Islet precursor cell (in vitro differentiated cells): ENCODE measurements around the gene MAPT.
A peak's percentile ranks its signal among the peaks of the same experiment; 100 is the strongest.
"Not testable (repeated sequence)": the region's sequence is repeated elsewhere in the genome, so short reads cannot be mapped to it uniquely, and the experiment has no call there.

Experiments
- DNase-seq: peaks from one replicate; pipeline ENCODE4 v3.0.0-alpha.2; 2018

MAPT gene

DNA sequence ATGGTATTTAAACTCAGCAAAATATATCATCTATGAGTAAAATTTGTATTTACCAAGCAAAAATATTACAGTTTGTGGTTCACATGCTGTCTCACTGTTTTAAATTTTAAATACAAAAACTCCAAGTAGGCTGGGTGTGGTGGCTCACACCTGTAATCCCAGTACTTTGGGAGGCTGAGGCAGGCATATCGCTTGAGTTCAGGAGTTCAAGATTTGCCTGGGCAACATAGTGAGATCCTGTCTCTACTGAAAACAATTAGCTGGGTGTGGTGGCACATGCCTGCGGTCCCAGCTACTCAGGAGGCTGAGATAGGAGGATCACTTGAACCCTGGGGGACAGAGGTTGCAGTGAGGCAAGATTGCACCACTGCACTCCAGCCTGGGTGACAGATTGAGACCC, 37.3 kb downstream of the MAPT start:
- DNase-seq: no peak

DNA sequence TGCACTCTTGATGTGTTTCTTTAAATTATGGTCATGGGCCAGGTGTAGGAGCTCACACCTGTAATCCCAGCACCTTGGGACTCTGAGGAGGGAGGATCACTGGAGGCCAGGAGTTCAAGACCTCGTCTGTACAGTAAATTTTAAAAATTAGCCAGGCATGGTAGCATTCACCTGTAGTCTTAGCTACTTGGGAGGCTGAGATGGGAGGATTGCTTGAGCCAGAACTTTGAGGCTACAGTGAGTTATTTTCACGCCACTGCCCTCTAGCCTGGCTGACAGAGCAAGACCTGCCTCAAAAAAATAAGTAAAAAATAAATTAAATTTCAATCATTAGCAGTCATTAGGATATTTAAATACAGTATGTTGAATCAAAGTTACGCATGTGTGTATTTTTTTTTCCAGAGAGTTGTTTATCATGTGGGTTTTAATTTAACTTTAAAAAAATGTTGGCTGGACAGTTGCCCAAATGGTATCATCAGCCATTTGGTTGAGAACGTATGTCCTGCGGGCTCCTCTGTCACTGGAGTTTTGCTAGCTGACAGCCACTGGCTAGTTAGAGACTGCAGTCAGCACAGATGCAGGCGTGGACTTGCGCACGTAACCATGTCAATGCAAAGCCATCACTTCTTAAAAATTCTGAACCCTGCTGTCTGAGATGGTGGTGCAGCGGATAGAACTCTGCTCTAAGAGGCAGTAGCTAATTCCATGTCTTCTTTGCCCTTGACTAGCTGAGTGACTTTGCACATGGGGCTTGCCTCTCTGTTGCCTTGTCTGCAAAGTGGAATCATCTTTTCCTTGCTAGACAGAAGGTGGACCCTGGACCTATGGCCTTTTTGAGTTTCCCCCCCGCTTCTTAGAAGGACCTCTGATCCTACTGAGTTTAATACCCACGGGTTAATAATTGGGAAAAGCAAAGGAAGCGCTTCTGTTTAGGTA, 40.0 kb downstream of the MAPT start:
- no peak for DNase-seq

DNA sequence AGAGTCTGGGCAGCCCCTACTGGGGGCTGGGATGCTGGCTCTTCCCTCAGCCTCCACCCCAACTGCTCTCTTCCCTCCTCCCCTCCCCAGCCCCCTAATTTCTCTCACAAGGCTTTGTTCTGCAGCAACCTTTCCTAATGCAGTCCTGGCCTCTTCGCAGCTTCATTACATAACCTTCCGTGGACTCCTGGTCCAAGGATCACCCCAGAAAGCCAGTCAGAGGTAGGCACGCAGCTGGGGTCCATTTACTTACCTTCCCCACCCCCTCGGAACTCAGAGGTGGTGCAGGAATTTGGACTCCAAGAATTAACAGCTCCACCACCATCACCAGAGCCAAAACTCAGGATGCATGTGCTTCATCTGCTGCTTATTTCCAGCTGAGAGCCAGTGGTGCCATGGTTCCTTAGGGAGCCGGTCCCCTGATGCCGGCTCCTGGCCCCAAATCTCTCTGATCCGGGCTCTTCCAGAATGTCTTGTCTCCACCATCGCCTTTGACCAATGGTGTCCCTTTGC, 40.9 kb downstream of the MAPT start:
- DNase-seq: no peak

DNA sequence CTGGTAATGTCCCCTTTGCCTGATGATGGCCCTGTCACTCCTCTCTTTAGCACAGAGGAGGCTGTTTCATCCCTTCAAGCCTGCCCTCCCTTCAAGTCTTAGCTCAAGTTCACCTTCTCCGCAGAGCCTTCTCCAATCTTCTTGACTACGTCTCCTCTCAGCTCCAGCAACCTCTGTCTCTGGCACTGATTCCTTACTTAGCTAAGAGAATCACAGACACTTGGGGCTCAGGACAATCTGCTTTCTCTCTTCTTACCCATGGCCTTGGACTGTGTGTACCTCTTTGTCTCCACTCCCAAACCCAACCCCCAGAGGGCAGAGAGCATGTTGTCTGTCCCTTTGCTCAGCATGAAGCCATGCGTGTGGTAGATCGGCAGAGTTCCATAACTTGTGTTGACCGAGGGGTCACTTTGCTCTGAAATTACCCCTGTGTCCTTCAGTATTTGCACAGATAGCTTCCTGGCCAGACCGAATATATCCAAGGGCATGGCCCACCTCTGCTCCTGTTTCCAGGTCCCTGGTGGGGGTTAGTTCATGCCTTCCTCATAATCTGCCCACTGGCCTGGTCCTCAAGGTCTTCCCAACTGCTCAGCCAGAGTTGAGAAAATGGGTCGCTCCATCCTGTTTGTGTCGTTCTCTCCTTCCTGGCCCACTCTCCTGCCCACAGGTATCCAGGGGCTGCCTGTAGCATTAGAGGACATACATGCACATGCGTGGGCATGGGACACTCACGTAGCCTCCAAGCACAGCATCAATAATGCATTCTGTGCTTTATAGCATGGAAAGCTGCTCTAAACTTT, 41.6 kb downstream of the MAPT start:
- no peak for DNase-seq

DNA sequence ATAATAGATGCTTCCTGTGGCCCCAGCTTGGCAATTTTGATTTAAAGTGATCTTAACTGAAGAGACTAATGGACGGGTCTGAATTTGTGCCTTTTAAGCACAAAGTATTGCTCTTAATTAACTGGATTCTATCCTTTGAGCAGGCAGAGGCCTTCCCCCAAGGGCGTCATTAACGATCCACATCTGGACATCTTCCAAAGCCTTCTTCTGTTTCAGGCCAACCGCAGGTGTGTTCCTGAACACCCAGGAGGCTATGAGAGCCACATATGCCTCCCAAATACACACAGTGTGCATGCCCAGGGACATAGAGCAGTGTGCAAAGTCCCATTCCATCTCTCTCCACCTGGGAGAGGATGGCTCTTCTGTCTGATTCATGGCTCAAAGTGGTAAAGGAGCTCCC, 42.3 kb downstream of the MAPT start:
- DNase-seq: no peak

DNA sequence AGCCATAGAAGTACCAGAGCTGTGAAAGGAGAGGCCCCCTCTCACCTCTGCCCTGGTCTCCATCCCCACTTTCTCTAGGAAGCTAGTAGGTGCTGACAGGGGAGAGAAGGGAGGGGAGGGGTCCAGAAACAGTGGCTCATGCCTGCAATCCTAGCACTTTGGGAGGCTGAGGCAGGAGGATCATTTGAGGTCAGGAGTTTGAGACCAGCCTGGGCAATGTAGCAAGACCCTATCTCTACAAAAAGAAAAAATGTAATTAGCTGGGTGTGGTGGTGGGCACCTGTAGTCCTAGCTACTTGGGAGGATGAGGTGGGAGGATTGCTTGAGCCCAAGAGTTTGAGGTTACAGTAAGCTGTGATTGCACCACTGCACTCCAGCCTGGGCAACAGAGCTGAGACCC, 42.8 kb downstream of the MAPT start:
- not testable (repeated sequence) for DNase-seq

DNA sequence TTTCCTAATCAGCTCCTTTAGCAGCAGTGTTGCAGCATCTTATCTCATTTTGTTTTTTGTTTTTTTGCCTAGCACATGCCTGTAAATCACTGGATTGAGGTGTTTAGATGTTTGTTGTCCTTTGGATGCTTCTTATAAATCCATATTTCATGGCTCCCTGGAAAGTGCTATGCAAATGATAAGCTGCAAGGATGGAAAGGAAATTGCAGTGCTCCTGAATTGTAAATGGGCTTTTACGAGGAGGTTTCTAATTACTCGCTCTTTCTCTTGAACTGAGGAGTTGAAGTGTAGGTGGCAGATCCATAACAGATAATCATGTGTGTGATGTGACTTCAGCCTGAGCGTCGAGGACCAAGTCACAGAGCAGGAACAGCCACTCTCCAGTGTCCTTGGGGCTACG, 45.0 kb downstream of the MAPT start:
- no peak for DNase-seq

DNA sequence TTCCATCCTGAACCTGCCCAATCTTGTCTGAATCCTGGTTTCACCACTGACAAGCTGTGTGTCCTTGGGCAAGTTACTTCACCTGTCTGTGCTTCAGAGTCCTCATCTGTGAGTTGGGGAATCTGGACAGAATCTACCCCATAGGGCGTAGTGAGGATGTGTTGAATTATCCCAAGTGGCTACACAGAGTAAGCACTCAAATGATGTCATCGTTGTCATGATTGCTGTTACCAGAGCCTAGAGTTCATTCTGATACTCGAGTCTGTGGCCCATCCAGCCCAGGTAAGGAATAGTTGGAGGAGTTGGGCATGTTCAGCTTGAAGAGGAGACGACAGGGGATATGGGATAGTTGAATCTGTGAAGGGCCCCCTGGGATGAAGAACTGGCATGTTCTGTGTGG, 45.9 kb downstream of the MAPT start:
- no peak for DNase-seq

DNA sequence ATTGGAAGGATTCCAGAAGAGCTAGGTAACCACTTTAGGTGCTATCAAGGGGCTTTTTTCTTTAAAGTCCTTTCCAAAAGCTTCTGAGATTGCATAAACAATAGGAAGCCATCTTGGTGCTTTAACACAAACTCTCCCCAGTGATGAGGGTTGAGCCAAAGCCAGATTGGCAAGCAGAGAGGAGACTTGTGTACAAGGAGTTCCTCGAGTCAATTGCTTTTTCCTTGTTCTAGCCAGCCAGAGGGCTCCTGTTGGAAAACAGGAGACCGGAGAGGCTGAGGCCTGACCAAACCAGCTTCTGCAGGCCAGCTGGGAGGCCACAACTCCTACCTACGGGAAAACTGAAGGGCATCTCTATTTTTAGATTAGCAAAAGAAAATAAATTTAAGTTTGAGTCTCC, 46.5 kb downstream of the MAPT start:
- DNase-seq: no peak

DNA sequence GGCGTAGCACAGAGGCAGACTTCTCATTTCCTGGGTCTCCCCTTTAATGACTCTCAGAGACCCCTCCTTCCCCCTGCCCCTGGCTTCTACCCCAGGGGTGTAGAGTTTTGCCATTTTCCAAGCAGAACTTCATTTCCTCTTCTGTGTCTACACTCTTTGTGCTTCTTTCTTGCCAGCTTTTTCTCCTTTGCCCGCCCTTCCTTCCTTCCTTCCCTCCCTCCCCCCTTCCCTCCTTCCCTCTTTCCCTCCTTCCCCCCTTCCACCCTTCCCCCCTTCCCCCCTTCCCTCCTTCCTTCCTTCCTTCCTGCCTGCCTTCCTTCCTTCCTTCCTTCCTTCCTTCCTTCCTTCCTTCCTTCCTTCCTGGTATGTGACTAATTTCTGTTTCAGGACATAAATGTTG, 47.0 kb downstream of the MAPT start:
- DNase-seq: no peak

DNA sequence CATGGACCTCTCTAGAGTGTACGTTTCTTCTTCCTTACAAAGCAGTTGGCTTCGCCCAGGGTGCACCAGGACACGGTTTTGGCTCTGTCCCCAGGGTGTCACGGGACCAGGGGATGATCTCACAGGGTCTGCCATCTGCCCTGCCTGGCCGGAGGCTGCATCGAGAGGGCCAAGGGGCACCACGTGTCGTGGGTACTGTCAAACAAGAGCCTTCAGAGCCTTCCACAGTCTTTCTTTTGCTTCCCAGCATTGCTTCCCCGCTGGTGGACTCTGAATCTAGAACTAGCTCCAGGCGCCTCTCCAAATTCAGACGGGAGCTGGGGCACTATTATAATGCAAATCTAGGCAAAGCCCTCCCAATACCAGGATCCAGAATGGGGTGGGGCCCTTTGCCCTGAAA, 47.9 kb downstream of the MAPT start:
- no peak for DNase-seq

DNA sequence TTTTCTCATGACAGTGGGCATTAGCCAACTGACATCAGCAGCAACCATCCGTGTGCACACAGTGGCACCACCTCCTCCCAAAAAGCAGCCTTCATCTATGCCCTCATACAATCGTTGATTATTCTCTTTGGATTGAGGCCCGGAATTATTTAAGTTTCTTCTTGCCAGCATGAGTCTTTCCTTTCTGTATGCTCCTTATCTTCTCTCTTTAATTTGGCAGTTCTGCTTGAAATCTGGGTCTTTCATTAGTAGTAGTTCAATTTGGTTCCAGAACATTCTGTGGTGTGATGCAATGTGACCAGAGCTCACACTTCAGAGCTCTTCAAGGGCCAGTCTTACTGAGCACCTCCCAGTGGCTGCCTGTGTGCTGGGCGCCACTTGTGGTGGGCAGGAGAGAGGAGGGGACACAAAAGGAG, 52.5 kb downstream of the MAPT start:
- DNase-seq: no peak

DNA sequence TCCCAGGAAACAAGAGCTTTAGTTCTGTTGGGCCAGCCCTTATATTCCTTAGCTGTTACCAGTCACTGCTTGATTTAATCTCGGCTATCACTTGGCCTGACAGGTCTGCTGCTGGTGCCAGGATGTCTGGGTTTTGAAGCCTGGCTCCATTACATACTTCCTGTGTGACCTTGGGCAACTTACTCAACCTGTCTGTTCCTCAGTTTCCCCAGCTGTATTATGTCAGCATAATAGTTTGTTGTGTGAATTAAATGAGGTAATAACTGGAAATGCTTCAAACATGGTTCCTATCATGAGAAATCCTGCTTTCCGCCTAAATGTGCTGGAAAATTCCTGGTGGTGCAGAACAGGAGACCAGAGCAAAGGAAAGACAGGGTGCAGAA, 54.1 kb downstream of the MAPT start:
- peak; percentile 77 for DNase-seq

DNA sequence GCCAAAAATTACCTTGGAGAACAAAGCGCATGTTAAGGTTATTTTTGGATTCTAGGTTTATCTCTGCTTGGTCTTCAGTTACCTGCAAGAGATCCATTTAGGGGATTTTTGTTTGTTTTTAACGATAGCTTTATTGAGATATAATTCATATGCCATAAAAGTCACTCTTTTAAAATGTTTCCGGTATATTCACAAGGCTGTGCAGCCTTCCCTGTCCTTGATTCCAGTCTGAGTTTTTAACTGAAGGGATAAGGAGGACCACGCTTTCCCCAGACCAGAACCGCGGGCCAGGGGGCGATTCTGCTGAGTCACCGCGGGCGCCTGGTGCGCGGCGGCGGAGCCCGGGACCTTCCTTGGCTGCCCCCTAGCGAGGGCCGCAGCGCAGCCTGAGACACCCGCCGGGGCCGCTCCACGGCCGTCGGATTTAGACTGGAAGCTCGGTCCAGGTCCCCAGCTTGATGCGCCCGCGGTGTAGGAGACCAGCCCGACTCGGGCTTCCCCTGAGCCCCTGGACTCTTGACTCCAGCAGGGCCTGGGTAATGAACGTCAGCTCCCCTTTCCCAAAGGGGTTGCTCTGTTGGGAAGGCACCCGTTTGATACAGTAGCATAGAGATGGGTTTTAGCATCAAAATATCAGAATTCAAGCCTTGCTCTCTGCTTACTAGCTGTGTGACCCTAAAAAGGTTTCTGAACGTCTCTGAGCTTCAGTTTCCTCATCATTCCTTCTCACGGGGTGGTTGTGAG, 54.7 kb downstream of the MAPT start:
- DNase-seq: peak; percentile 96

DNA sequence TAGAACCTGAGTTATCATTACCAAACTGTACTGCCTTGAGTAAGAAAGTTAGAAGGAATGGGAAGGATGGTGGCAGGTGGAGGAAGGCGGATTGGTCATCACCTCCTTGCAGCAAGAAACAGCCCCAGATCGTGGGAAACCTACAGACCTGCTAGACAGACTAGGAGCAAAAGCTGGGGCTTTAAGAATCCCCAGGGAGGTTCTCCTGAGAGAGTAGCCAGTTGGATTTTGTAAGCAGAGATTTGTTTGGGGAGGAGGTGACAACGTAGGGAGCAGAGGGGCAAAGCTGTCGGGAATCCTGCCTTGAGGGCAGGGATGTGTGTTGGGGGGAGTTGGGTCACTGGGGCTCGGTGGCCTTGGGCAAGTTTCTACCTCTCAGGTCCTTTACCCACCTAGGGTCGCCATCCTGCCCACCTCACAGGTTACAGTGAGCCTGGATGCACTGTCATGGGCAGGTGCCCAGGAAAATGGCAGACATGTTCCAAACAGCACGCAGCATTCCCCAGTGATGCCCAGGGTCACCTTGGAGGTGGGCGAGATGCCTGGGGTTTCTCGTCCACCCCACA, 55.5 kb downstream of the MAPT start:
- DNase-seq: no peak

DNA sequence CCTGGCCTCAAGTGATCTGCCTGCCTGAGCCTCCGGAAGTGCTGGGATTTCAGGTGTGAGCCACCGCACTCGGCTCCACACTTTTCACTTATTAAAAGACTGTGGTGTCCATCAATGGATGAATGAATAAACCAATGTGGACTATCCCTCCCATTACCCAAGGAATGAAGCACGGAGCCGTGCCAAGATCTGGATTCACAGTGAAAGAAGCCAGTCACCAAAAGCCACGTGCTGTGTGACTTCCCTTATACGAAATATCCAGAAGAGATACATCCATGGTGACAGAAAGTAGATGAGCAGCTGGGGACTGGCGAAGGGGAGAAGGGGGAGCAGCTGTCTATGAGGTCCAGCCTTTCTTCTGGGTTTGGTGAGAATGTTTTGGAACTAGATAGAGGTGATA, 56.5 kb downstream of the MAPT start:
- no peak for DNase-seq

DNA sequence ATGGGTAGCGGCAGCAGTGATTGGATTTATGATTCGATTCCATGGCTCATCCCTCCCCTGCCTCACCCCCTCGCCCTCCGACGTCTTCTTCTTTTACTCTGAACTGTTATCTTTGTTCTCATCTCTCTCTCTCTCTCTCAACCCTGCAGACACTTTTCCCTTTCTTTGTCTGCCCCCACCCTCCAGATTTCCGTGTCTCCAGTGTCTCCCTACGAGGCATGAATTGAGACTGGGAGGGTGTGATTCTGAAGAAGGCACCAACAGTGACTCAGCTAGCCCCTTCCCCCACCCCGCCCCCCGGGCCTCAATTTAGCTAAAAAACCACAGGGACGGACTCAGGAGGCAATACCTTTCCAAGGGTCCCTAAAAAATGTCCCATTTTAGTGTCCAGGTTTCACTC, 57.0 kb downstream of the MAPT start:
- DNase-seq: peak; percentile 92

DNA sequence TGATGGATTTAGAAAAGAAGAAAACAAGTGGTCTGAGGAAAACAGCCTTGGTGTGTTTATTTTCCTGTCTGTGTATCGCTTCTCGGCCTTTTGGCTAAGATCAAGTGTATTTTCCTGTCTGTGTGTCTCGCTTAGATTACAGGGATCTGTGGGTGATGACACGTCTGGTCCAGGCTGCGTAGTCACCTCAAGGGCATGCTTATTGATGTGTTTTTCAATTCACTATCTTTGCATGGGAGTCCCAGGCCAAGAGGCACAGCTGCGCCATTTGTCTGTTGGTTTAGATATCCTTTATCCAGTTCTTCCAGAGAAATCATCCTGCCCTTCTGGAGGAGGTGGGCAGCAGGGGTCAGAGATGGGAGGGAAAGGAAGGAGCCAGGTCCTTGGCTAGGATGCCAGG, 57.6 kb downstream of the MAPT start:
- DNase-seq: peak; percentile 91

DNA sequence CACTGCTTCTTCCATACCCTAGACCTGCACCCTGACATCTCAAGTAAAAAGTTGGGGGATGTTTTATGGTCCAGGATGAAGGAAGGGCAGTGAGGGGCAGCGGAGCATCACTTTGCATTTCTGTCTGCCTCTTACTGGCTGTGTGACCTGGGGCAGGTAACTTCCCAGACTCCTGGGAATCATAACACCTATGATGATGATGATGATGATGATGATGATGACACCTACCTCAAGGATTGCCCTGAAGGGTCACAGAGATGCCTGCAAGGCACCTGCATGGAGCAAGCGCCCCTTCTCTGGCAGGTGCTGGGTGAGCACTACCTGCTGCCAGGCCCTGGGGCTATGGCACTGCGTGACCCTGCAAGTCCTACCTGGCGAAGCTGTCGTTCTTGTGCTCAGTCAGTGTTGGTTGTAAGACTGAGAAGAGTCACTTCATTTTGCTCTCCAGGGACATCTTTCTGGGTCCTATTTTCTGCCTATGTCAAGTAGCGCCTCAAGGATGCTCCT, 58.5 kb downstream of the MAPT start:
- DNase-seq: no peak

DNA sequence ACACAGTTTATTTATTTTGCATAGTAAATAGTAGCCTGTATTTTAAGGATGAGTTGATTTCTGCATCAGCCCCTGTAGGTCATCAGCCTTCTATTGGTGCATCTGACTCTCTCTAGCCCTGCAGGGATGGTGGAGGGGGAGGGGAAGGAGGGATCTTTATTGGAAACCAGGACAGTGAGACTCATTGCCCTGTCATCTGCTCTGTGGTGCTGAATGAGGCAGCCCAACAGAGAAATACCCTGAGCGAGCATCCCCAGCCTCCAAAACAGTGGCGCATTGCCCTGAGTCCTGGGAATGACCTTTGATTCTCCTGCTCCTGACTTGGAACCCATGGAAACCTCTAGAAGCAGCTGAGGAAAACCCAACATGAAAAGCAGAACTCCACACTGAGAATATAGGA, 59.2 kb downstream of the MAPT start:
- peak; percentile 86 for DNase-seq

DNA sequence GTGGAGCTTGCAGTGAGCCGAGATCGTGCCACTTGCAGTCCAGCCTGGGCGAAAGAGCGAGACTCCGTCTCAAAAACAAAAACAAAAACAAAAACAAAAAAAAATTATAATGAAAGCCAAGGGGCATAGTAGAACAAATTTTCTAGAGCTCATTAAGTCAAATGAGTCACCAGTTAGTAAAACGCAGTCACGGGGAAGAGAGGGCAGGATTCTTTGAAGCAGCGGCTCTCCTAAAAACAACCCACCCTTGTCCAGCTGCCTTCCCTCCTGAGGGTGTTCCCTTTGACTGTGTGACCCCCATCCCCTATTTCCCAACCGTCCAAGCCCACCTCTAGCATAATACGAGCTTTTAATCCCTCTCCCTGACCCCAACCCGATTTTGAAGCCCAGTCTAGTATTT, 60.6 kb downstream of the MAPT start:
- DNase-seq: no peak

DNA sequence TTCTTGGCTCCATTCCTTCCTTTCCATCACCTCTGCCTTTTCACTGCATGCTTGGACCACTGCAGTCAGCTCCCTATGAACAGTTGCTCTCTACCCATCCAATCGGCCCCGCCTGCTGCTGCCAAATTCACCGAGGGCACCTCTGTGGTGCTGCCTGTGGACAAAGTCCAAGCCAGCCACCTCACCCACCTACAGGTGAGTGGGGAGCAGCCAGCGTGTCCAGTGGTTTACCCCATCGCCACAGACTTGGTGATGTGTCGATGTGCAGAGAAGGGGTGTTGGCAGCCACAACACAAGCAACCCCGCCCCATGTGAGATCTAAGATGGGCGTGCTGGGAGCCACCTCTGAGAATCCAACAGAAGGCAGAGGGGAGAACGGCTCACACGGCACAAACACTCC, 61.0 kb downstream of the MAPT start:
- no peak for DNase-seq

DNA sequence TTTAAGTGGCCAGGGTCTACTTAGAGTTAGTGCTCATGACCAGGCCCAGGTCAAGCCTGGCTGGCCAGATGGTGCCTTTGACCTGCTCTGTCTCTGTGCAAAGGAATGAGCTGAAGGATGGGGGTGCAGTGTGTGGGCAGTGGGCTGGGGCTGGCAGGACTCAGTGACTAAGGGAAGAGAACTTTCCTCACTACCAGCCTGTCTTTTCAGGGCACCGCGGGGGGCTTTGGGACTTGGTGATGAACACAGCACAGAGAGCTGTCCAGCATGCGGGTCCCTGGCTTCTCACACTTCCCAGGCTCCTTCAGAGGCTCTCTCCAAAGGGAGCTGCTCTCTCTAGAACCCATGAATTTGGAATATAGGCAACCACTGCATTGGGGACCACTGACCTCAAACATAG, 61.7 kb downstream of the MAPT start:
- DNase-seq: no peak
